Caco-2 (cell line): Measurements from ENCODE around the gene CERK. TPM values are rescaled to one million over a fixed set of nuclear protein-coding genes. Genes with fewer than 3 reads are reported as not detected.

ENCODE experiments used
- BruUV-seq: library from RNA; stranded (reverse); fragments of 400-500 nt; replicated peaks from 2 replicates; lab custom pipeline; 2021; lab: Mats Ljungman, UMichigan
- CTCF ChIA-PET: fragments of 300-600 bp; sonication (Branson Sonifier 250); formaldehyde crosslinking; loops from one replicate; lab custom pipeline; 2022; ENCODE audit warnings: antibody characterized with exemption; lab: Charles Lee
- POLR2A ChIA-PET: fragments of 300-600 bp; sonication (Branson Sonifier 250); formaldehyde crosslinking; loops from one replicate; lab custom pipeline; 2022; ENCODE audit warnings: antibody characterized with exemption; lab: Charles Lee
- DNase-seq, 2 experiments: peaks; one replicate each; pipeline versions ENCODE4 v3.0.0 to v3.0.0-alpha.2; 2020 to 2022
- H3K27me3 ChIP-seq: replicated peaks from 2 replicates; pipeline ENCODE4 v1.6.0; 2011; ENCODE audit warnings: low read length; ENCODE audit not compliant: control insufficient read depth, insufficient read depth
- H3K36me3 ChIP-seq: 2 replicates; pipeline ENCODE4 v1.5.1; 2011; ENCODE audit warnings: low read length; ENCODE audit not compliant: control insufficient read depth, insufficient read depth
- H3K4me1 ChIP-seq: fragments of 250-450 bp; sonication (Bioruptor Pico); 2 replicates; pipeline ENCODE4 v1.5.1; 2020; ENCODE audit warnings: mild to moderate bottlenecking
- H3K4me3 ChIP-seq: 2 replicates; pipeline ENCODE4 v1.5.1; 2011; ENCODE audit warnings: low read depth, mild to moderate bottlenecking, control low read depth, low read length
- H3K9me3 ChIP-seq: fragments of 250-450 bp; sonication (Bioruptor Pico); 2 replicates; pipeline ENCODE4 v1.5.1; 2020; ENCODE audit warnings: mild to moderate bottlenecking, moderate library complexity
- H3K27ac Mint-ChIP-seq: one replicate; pipeline ENCODE4 v1.8.0; 2022; ENCODE audit warnings: mixed read lengths; ENCODE audit not compliant: unreplicated experiment
- H3K27me3 Mint-ChIP-seq: one replicate; pipeline ENCODE4 v1.8.0; 2022; ENCODE audit warnings: mixed read lengths; ENCODE audit not compliant: insufficient read depth, unreplicated experiment
- H3K36me3 Mint-ChIP-seq: one replicate; pipeline ENCODE4 v1.8.0; 2022; ENCODE audit warnings: mild to moderate bottlenecking, mixed read lengths; ENCODE audit not compliant: insufficient read depth, unreplicated experiment
- H3K4me1 Mint-ChIP-seq: one replicate; pipeline ENCODE4 v1.8.0; 2022; ENCODE audit warnings: low read depth, mixed read lengths; ENCODE audit not compliant: unreplicated experiment
- H3K4me3 Mint-ChIP-seq: one replicate; pipeline ENCODE4 v1.8.0; 2022; ENCODE audit warnings: mild to moderate bottlenecking, moderate library complexity, mixed read lengths; ENCODE audit not compliant: unreplicated experiment
- H3K9me3 Mint-ChIP-seq: one replicate; pipeline ENCODE4 v1.8.0; 2022; ENCODE audit warnings: mixed read lengths; ENCODE audit not compliant: unreplicated experiment
- CTCF ChIP-seq, 2 experiments: fragments of 200-600 bp in 1 of 2; IDR thresholded peaks; 1 replicate in 1 of 2; 2 replicates in 1 of 2; pipeline versions ENCODE4 v1.5.1 to v1.8.0; 2011 to 2022; ENCODE audit warnings: antibody characterized with exemption in 1 of 2, control low read depth in 1 of 2, inconsistent platforms in 1 of 2, low read depth in 1 of 2, low read length in 1 of 2, mild to moderate bottlenecking in 1 of 2, moderate library complexity in 1 of 2; ENCODE audit not compliant: insufficient read depth in 1 of 2, severe bottlenecking in 1 of 2, unreplicated experiment in 1 of 2
- intact Hi-C: fragments of 100-400 bp; cut with micrococcal nuclease; formaldehyde crosslinking; loops from one replicate; pipeline ENCODE4 v1.10.0; 2022; ENCODE audit not compliant: unreplicated experiment
- total RNA-seq: library from RNA; stranded (reverse); gene quantifications from 2 replicates; pipeline ENCODE4 v1.2.3, GENCODE V29; 2022

The CERK gene
- total RNA-seq, 1 experiment from 2014 or later, result 35.0 TPM

- POLR2A ChIA-PET, result no interaction called here
- Mint-ChIP-seq H3K4me3 (no peak overlapping the region), H3K36me3 (peaks cover 57% of the 10 kb centered on the region), H3K4me1 (peaks cover 9% of the 10 kb centered on the region), H3K9me3 (no peaks in the 10 kb centered on the region), H3K27ac (no peak overlapping the region), H3K27me3 (no peaks in the 10 kb centered on the region)
- no peak overlapping the region for H3K4me3 ChIP-seq
- TF ChIP-seq CTCF (IDR thresholded peaks at IDR 0.05; ENCODE audit: insufficient read depth in 1 of 2, low read depth in 1 of 2, low read length in 1 of 2, severe bottlenecking in 1 of 2, unreplicated experiment in 1 of 2), result no peak
- BruUV-seq, result no TSS peak
- no peaks in the 10 kb centered on the region for H3K27me3 ChIP-seq
- H3K36me3 ChIP-seq, result peaks cover 1% of the 10 kb centered on the region; the same call in 1 of the 2 replicates
- CTCF ChIA-PET, result interaction anchor here (0.6 kb wide), 2 partner anchors 241 to 1099 kb away, joined by 3 to 4 read pairs; no protein-coding TSS in a partner anchor
- no peaks in the 10 kb centered on the region for H3K9me3 ChIP-seq
- H3K4me1 ChIP-seq, result no peaks in the 10 kb centered on the region
- DNase-seq, result no peak
- intact Hi-C loops, result no loop called here
Observed at GRCh38 chr22:46708766-46709330, 29.2 kb downstream of the CERK start.

GRCh38 chr22:46707827-46708570 is 30.1 kb downstream of the CERK start:
- CTCF ChIA-PET, result interaction anchor here (0.6 kb wide), 1 partner anchor 1100 kb away, joined by 4 read pairs; no protein-coding TSS in a partner anchor
- Mint-ChIP-seq H3K36me3 (peaks cover 64% of the 10 kb centered on the region), H3K9me3 (no peaks in the 10 kb centered on the region), H3K27me3 (no peaks in the 10 kb centered on the region), H3K27ac (no peak overlapping the region), H3K4me1 (peaks cover 9% of the 10 kb centered on the region), H3K4me3 (no peak overlapping the region)
- Histone ChIP-seq H3K4me1 (no peaks in the 10 kb centered on the region), H3K27me3 (no peaks in the 10 kb centered on the region), H3K4me3 (no peak overlapping the region), H3K36me3 (peaks cover 1% of the 10 kb centered on the region; the same call in 1 of the 2 replicates), H3K9me3 (no peaks in the 10 kb centered on the region)
- BruUV-seq, result no TSS peak
- POLR2A ChIA-PET, result no interaction called here
- TF ChIP-seq CTCF (IDR thresholded peaks at IDR 0.05; ENCODE audit: insufficient read depth in 1 of 2, low read depth in 1 of 2, low read length in 1 of 2, severe bottlenecking in 1 of 2, unreplicated experiment in 1 of 2), result no peak
- DNase-seq, result no peak
- intact Hi-C loops, result no loop called here

- Mint-ChIP-seq H3K4me3 (no peak overlapping the region), H3K36me3 (peaks cover 65% of the 10 kb centered on the region), H3K27me3 (no peaks in the 10 kb centered on the region), H3K9me3 (no peaks in the 10 kb centered on the region), H3K27ac (no peak overlapping the region), H3K4me1 (peaks cover 9% of the 10 kb centered on the region)
- ChIA-PET POLR2A (no interaction called here), CTCF (no interaction called here)
- Histone ChIP-seq H3K9me3 (no peaks in the 10 kb centered on the region), H3K27me3 (no peaks in the 10 kb centered on the region), H3K36me3 (peaks cover 1% of the 10 kb centered on the region; the same call in 1 of the 2 replicates), H3K4me3 (no peak overlapping the region), H3K4me1 (no peaks in the 10 kb centered on the region)
- intact Hi-C loops, result no loop called here
- no peak for DNase-seq
- TF ChIP-seq CTCF (IDR thresholded peaks at IDR 0.05; ENCODE audit: insufficient read depth in 1 of 2, low read depth in 1 of 2, low read length in 1 of 2, severe bottlenecking in 1 of 2, unreplicated experiment in 1 of 2), result no peak
- BruUV-seq, result no TSS peak
Observed at GRCh38 chr22:46707305-46707704, 30.7 kb downstream of the CERK start.
